GM21723 (cell line): Measurements from ENCODE around the gene MTRR.

Experiments used
- ATAC-seq: cut with Tn5 transposase; IDR thresholded peaks from one replicate; pipeline ENCODE4 v1.9.1; 2021; ENCODE audit warnings: mild to moderate bottlenecking, moderate library complexity; ENCODE audit not compliant: unreplicated experiment

The MTRR gene

DNA sequence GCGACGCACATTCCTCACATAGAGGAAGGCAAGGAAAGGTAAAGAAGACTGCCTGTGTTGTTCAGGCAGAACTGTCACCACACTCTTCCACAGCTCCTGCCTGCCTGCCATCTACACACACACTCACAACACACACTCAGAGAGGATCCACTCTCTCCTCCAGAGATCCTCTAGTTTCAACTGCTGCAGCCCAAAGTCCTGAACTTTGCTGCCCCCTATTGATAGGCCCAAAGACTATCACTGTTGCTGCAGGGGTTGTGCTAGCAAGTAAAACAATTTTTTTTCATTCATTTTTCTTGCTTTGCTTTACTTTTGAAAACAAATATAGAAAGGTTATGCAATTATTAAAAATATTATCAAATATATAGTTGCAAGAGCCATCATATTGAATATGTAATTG lies 12.1 kb upstream of the MTRR start:
- no peak for ATAC-seq

DNA sequence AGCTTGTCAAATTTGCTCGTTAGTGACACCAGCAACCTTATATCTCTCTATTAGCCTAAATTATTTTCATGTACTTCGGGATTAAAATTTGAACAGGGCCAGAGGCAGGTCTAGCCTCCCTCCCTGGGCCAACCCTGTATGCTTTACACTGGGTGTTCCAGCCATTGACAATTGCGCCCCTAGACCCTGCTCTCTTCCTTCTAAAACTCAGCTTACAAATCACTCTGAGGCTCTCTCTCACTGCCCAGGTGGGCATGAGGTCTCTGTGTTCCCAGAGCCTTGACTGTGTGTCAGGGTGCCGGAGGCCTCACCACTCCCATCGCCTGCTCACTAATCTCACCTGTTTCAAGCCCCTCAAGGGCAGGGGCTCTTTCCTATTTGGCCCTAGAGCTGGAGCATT lies 11.6 kb upstream of the MTRR start:
- ATAC-seq = no peak

DNA sequence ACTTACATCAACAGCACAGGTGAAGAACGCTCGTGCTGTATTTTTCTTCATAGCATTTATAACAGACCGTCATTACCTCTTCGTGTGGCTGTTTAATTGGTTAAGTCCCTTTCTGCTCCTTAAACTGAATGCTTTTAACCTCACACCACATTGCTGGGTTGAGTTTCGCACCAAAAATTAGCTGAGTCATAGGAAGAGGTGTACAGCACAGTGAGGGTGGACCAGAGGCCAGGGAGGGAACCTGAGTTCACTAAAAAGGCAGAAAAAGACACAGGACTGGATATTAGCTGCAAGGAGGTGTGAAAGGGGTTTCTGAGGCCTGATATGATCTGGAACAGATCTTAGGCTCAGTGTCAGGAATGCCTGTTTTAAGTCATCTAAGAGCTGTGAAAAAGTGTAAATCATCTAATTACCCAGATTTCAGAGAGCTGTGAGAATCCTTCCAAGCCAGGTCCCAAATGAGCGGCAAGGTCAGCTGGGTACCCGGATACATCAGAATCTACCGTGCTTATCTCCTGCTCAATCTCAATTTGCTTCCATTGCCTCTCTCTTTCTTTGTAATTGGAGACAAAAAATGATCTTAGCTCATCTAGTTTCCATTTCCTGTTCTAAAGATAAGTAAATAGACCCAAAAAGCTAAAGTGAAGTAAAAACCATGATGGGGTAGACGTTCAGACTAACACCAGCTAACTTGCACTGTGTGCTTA lies 10.9 kb upstream of the MTRR start:
- peak; percentile 55 for ATAC-seq

DNA sequence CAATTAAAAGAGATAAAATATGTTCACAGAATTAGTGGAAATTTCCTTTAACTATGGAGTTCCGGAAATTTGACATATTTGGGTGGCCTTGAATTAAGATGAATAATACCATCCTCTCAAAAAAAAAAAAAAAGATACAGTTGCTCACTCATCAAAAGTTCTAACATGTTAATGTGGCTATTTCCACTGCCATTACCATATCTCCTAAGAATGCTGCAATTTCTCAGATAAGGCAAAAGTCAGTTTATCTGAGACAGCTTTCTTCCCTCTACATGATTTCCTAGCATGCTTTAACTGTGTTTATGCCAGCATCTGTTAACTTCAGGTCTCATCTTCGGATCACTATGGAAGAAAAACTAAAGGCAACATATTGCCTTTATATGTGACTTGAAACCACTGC lies 2.8 kb upstream of the MTRR start:
- ATAC-seq = no peak

DNA sequence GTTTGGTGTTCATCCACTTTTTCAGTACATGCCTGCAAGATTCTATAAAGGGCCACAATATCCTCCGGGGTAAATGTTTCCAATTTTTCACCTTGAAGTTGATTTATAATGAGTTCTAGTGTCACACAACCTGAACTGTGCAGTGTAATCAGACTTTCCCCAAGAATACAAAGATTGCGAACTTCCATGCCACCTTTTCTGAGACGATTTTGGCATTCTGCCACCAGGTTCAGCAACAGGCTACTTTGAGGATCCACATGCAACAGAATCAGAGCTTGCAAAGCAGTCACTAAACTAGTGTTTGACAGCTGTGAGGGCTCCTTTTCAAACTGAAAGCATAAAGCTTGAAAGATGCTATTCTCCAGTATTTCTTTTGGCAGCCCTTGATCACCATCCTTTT lies 1.7 kb upstream of the MTRR start:
- no peak for ATAC-seq

DNA sequence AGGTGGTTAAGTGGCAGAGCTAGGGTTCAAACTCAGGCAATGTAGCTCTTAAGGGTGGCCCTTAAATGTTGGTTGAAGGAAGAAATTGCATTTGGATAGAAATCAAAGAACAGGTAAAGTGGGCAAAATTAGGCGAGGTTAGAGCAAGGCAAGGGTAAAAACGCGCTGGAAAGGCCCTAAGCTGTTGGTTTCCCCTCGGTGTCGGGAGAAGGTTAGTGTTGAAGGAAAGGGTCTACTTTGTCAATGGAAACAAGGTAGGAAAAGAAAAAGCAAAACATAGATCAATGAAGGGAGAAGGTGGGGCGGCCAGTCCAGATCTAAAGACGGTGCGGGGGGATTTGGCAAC lies 548 bp upstream of the MTRR start:
- ATAC-seq = peak; percentile 0

DNA sequence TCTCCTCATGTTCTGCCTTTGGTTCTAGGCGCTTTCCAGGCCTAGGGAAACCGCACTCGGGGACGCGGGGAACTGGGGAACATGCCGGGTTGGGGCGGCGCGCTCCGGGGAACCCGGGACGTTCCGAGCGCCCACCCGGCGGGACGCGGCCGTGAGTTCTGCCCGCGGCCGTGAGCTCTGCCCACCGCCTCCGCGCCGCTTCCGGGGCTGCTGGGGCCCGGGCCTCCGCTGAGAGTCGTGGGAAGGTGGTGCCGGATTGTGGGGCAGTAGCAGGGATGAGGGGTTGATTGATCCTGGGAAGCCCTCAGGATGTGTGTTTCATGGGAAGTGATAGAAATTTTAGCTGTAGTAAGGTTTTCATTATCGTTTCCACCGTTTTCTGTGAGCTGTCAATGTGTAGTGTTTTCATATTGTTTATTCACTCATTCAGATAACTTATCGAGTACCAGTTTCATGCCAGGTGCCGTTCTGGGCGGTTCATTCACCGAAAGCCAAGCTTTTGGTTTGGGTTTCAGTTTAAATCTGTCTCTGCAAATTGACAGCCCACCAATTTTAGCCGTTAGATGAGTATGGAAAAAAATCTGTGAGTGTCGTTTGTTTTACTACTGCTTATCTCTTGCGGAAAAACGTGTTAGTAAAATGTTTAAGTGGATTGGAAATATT lies 657 bp downstream of the MTRR start:
- peak; percentile 37 for ATAC-seq

DNA sequence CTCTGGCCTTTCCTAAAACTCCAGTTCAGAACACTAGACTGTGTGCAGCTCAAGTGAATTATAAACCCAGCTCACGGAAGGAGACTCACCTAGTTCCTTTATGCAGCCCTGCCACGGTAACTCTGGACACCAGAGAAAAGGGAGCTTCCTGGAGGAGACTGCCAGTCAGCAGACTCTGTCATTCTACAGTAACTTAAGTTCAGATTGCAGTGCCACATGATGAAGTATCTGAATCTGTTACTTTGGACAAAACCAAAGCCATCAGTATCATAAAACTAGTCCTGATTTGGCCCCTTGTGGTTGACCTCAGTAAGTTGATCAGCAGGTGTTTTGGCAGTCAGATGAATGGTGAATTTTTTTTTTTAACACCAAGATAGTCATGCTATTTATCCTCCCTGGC lies 2.7 kb downstream of the MTRR start:
- ATAC-seq = peak; percentile 18

DNA sequence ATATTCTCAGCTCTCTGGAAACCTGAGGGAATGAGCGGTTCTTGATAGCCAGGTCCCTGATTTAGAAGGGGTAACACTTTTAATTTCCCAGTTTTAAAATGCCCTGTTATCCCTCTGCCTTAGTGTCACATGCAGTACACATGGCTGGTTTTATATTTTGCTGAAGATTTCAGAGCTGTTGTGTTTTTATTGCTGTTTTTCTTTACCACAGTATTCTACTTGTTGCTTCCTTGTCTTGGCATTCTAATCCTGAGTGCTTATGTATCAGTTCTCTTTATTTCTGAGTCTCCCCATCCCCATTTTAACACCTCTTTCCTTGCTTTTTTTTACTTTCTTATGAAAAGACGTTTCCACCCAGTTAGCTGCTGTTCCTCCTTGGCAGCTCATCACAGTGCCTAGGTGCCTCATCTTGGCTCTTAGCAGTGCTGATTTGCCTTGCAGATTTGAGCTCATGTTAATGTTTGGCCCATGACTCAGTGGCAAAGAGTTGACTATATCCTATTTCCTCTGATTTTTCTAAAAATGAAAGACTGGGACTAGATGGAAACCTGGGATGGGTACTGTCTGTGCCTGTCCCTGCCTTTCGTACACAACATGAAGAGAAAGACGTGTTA lies 3.7 kb downstream of the MTRR start:
- ATAC-seq = no peak

DNA sequence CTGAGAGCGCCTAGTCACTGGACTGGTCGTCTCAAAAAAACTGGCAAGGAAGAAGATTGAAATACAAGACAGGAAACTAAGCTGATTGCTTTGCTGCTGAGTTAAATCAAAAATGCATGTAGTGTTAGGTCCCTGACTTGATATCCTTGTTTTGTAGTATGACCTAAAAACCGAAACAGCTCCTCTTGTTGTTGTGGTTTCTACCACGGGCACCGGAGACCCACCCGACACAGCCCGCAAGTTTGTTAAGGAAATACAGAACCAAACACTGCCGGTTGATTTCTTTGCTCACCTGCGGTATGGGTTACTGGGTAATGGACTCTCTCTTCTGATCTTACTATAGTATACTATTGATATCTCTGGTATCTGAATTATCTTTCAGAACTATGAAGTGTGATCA lies 4.3 kb downstream of the MTRR start:
- no peak for ATAC-seq

DNA sequence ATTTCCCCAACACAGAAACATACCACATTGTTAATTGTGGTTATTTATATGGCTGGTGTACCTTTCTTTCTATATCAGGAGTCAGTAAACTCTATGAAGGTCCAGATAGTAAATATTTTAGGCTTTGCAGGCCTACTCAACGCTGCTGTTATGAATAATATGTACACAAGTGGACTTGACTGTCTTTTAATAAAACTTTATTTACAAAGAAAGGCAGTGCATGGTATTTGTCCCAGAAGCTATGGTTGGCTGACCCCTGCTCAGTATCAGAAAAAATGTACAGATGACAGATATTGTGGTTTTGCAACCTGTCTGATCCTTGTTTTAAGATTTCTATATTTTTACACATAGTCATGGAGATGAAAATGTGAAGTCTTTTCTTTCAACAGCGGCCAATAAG lies 5.7 kb downstream of the MTRR start:
- no peak for ATAC-seq

DNA sequence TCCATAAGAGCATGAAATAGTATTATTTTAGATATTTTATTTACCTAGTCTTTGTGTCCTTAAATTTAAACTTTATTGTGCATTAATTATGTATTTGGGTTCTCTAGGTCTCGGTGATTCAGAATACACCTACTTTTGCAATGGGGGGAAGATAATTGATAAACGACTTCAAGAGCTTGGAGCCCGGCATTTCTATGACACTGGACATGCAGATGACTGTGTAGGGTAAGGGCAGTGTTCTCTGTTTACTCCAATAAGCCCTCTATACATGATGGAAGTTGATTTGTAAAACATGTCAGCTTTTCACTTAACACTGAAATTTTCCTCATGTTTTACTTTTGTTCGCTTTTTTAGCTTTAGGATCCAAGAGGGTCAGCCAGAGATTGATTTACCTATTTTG lies 6.2 kb downstream of the MTRR start:
- no peak for ATAC-seq

DNA sequence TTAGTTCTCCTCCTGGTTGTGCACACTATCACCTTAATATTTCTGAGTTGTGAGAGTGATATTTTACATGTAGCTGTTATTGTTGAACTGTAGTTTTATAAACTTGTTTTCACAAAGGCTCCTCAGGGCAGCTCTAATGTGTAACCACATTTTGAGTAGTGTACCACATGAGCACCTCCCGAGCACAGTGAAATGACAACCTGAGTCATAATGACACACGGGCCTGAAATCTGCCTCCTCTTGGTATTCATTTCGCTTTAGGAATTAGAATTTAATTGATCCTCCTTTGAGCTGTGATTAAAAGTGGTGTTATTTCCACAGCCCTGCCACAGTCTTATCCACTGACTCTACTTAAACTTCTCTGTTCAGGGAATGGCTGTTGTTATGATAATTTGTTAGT lies 7.9 kb downstream of the MTRR start:
- ATAC-seq = peak; percentile 47

DNA sequence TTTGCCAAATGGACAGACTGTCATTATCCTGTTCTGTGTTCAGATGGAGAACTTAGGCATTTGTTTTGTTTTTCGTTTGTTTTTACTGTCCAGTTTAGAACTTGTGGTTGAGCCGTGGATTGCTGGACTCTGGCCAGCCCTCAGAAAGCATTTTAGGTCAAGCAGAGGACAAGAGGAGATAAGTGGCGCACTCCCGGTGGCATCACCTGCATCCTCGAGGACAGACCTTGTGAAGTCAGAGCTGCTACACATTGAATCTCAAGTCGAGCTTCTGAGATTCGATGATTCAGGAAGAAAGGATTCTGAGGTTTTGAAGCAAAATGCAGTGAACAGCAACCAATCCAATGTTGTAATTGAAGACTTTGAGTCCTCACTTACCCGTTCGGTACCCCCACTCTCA lies 8.9 kb downstream of the MTRR start:
- ATAC-seq = no peak

DNA sequence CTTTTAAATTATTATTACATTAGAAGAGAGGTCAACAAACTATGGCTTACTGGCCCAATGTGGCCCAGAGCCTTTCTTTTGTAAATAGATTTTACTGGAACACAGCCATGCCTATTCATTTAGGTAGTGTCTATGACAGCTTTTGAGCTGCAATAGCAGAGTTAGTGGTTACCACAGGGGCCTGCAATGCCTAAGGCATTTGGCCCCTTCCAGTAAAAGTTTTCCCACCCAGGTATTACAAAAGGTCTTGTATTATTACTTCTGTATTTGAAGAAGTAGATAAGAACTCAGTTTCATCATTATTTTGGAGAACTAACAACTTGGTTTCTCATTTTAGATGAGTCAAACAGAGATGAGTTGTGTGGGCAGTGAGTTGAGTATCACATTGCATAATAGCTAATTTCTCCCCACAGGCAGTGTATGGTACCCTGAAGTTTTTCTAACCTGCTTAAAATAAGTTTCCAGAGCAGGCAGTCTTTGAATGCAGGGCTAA lies 9.5 kb downstream of the MTRR start:
- peak; percentile 97 for ATAC-seq

DNA sequence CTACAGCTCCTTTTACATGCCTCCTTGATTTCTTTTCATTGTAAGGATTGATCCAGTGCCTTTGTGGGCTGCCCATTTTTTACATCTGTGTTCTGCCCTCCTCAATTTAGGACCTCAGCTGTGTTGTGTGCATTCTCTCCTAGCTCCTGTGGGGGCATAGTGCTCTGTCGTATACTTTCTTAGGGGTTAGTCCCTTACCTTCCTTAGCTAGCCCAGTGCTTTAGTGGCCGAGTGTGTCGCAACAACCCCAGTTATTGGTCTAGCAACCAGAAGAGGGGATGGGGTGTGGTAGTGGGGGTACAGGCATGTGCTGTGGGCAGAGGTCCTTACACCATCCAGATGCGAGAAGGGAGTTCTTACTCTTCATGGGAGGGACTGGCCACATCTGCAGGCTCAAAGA lies 12.1 kb downstream of the MTRR start:
- ATAC-seq = no peak

DNA sequence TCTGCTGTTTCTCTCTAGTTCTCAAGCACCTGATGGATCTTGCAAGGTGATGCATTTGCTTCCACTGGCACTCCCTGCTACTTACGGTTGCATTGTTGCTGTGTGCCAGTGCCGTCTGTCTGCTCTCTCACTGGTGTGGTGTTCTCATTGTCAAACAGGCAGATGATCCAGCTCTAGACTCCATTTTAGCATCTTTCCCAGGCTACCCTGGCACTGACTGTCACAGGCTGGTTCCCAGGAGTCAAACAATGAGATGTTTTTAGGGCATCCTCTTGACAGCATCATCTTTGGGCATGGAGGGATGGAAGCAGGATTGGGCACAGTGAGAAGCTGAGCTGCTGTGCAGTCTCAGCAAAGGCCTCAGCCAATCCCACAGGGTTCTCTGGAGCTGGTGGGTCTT lies 12.9 kb downstream of the MTRR start:
- ATAC-seq = no peak

DNA sequence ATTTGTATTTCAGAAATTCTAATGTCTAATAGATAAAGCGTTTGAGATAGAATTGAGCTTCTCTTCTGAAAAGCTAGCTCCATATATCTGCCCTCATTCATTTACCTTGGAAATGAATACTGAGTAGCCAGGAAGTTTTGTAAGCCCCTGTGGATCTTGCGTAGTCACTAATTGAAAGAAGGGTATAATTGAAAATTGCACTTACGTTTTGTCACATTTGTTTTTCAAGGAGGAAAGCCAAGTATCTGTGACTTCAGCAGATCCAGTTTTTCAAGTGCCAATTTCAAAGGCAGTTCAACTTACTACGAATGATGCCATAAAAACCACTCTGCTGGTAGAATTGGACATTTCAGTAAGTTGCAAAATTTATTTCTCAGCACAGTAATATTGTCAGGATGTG lies 14.0 kb downstream of the MTRR start:
- ATAC-seq = no peak

DNA sequence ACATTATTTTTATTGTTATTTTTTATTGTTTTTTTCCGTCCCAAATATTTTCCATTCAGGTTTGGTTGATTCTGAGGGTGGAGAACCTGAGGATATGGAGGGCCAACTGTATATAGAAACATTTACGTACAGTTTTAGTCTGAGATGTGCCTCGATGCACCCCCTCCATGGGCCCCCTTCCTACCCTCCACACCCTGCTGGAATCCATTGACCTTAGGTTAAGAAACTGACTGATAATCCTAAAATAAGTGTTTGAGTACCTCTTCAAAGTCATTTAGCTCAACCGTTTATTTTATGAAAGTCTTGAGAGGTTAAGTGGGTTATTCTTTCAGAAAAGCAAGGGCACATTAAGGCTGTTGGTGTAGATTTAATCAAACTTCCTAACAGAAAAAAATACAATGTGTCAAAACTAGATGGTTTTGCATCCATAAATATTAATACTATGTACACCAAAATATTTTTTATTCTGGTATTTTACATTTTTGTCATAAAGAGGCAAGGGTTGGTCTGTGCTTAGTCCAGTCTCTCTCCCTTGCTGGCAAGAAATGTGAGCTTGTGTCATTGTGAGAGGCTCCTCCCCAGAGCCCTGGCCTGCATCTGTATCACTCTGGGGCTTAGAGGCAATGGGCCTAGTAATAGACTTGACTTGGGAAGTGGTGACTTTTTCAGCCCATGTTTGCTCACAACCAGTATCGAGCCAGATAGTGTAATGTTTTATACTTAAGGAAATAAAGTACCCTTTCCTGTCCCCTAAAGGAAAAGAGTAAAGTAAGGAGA lies 15.7 kb downstream of the MTRR start:
- no peak for ATAC-seq

DNA sequence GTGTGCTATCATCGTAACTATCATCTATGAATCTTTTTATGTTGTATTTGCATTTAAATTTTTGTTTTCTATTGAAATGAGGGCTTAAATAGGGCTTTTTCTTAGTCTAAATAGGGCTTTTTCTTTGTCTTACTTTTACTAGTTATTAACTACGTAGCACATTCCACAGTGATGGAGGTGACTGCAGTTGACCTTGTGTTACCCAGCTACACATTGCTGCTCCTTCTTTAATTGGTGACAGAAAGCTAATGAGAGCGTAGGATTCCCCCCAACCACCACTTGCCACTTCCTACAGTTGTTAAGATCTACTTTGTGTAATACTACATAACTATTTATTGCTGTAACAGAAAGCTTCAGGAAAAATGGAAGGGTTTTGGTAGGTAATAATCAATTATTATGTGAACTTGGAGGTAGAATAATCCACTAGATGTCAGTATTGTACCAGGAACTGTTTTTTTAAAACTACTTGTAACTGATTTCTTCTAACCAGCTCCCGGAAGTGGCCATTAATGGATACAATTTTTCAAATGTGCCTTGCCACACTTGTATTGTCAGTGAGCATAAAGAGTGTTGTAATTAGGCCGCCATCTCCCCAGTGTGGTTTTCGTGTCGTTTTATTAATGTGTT lies 18.0 kb downstream of the MTRR start:
- ATAC-seq = peak; percentile 80

DNA sequence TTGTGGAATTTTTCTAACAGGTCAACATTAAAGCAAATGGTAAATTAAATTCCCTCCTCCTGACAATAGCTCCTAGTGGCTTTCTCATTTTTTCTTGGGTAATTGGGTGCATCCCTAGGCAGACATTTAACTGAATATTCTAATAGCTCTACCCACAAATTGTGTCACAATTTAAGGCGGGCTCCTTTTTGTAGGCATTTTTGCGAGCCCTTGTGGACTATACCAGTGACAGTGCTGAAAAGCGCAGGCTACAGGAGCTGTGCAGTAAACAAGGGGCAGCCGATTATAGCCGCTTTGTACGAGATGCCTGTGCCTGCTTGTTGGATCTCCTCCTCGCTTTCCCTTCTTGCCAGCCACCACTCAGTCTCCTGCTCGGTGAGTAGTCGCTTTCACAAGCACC lies 20.0 kb downstream of the MTRR start:
- ATAC-seq = no peak
